PC-3 (cell line): ENCODE data around the gene C1orf52. TPM values are rescaled to one million over a fixed set of nuclear protein-coding genes. Genes with fewer than 3 reads are reported as not detected.

Experiments used
- ATAC-seq: fragments of 200-7000 bp; cut with Tn5 transposase; 2 replicates; pipeline ENCODE4 v1.9.1; 2020; ENCODE audit warnings: mild to moderate bottlenecking, moderate library complexity
- BruUV-seq: library from RNA; stranded (reverse); fragments of 400-500 nt; replicated peaks from 2 replicates; lab custom pipeline; 2021; lab: Mats Ljungman, UMichigan
- CTCF ChIA-PET: fragments of 300-600 bp; sonication (Branson Sonifier 250); formaldehyde crosslinking; loops from one replicate; lab custom pipeline; 2022; ENCODE audit warnings: antibody characterized with exemption; lab: Charles Lee
- POLR2A ChIA-PET: fragments of 300-600 bp; sonication (Branson Sonifier 250); formaldehyde crosslinking; loops from one replicate; lab custom pipeline; 2022; ENCODE audit warnings: antibody characterized with exemption; ENCODE audit not compliant: unreplicated experiment; lab: Charles Lee
- DNase-seq: peaks from one replicate; pipeline ENCODE4 v3.0.0-alpha.2; 2015
- H2AFZ ChIP-seq: fragments of 300-600 bp; sonication (generic); 2 replicates; pipeline ENCODE4 v1.6.0; 2016; ENCODE audit warnings: antibody characterized with exemption, low read length
- H3F3A ChIP-seq: fragments of 300-600 bp; sonication (generic); one replicate; pipeline ENCODE4 v1.6.0; 2017; ENCODE audit warnings: antibody characterized with exemption, low read length, control low read depth, mild to moderate bottlenecking; ENCODE audit not compliant: unreplicated experiment
- H3K27ac ChIP-seq: fragments of 300-600 bp; sonication (generic); 2 replicates; pipeline ENCODE4 v1.5.1; 2016; ENCODE audit warnings: mild to moderate bottlenecking, low read length
- H3K27me3 ChIP-seq: fragments of 300-600 bp; sonication (generic); 2 replicates; pipeline ENCODE4 v1.6.1; 2016; ENCODE audit warnings: low read length, mixed read lengths
- H3K36me3 ChIP-seq: fragments of 300-600 bp; sonication (generic); 2 replicates; pipeline ENCODE4 v1.6.1; 2016; ENCODE audit warnings: low read depth, mixed run types, low read length, mixed read lengths
- H3K4me1 ChIP-seq: fragments of 300-600 bp; sonication (generic); 2 replicates; pipeline ENCODE4 v1.5.1; 2016; ENCODE audit warnings: low read length; ENCODE audit not compliant: insufficient read depth
- H3K4me2 ChIP-seq: fragments of 300-600 bp; sonication (generic); 2 replicates; pipeline ENCODE4 v1.6.0; 2016; ENCODE audit warnings: low read length
- H3K4me3 ChIP-seq: fragments of 300-600 bp; sonication (generic); 2 replicates; pipeline ENCODE4 v1.5.1; 2016; ENCODE audit warnings: mild to moderate bottlenecking, low read length, mixed read lengths
- H3K79me2 ChIP-seq: fragments of 300-600 bp; sonication (generic); 2 replicates; pipeline ENCODE4 v1.6.1; 2017; ENCODE audit warnings: low read length, mixed read lengths
- H3K9ac ChIP-seq: fragments of 300-600 bp; sonication (generic); 2 replicates; pipeline ENCODE4 v1.6.0; 2016; ENCODE audit warnings: mild to moderate bottlenecking, low read length
- H3K9me2 ChIP-seq: fragments of 300-600 bp; sonication (generic); replicated peaks from 2 replicates; pipeline ENCODE4 v1.6.1; 2016; ENCODE audit warnings: mixed run types, low read length, mixed read lengths
- H3K9me3 ChIP-seq: fragments of 300-600 bp; sonication (generic); 2 replicates; pipeline ENCODE4 v1.6.1; 2016; ENCODE audit warnings: low read length, mixed read lengths
- H4K20me1 ChIP-seq: fragments of 300-600 bp; sonication (generic); 2 replicates; pipeline ENCODE4 v1.6.1; 2016; ENCODE audit warnings: low read length, mixed read lengths
- CTCF ChIP-seq: fragments of 300-600 bp; sonication (generic); conservative IDR thresholded peaks from 2 replicates; pipeline ENCODE4 v1.5.1; 2017; ENCODE audit warnings: antibody characterized with exemption, low read depth, mild to moderate bottlenecking, low read length
- EZH2 ChIP-seq: fragments of 300-600 bp; sonication (generic); IDR thresholded peaks from one replicate; pipeline ENCODE4 v1.6.1; 2017; ENCODE audit warnings: antibody characterized with exemption, mild to moderate bottlenecking, low read length; ENCODE audit not compliant: unreplicated experiment
- EZH2phosphoT487 ChIP-seq: fragments of 300-600 bp; sonication (generic); IDR thresholded peaks from 2 replicates; pipeline ENCODE4 v1.6.1; 2018; ENCODE audit warnings: mild to moderate bottlenecking, antibody characterized with exemption, low read length, borderline replicate concordance
- intact Hi-C: fragments of 100-400 bp; cut with micrococcal nuclease; formaldehyde crosslinking; loops from 2 replicates; pipeline ENCODE4 v1.9.0; 2023
- total RNA-seq: library from RNA; depleted of rRNA; stranded (reverse); fragments of >200 nt; gene quantifications from 2 replicates; pipeline ENCODE4 v1.2.3, GENCODE V29; 2014

Gene C1orf52
- total RNA-seq, 1 experiment from 2014 or later = 59.9 TPM

DNA sequence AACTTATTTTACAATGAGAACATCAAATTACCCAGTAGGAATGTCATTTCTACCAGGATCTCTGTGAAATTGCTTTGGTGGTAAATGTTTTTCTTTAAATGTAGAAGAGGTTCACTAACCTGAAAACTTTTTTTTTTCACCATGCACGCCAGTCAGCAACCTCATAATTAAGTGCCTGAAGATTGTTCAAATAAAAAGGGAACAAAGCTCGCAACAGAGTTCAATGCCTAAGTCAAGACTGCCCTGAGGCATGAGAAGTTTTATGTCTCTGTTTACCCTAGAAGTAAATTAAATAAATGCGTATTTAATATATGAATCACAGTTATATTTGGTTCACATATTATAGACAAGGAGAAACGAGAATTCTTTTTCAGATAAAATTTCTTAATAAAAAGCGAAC lies 44.8 kb downstream of the C1orf52 start:
- ChIA-PET POLR2A (interaction anchor here (0.6 kb wide), 1 partner anchor 44 kb away, joined by 6 read pairs; no protein-coding TSS in a partner anchor), CTCF (interaction anchor here (1.0 kb wide), 1 partner anchor 10 kb away, joined by 4 read pairs; no protein-coding TSS in a partner anchor)
- H3F3A ChIP-seq = no peaks in the 10 kb centered on the region
- peak overlapping the region; percentile 55 for H3K27ac ChIP-seq
- no peaks in the 10 kb centered on the region for H3K27me3 ChIP-seq
- intact Hi-C loops = loop anchor here (1.0 kb wide), 1 partner anchor 11 kb away; no protein-coding TSS in a partner anchor
- H4K20me1 ChIP-seq = no peaks in the 10 kb centered on the region
- H3K36me3 ChIP-seq = no peaks in the 10 kb centered on the region
- 0 out of 2 replicates have a peak, but pooled peaks cover 3% of the 10 kb centered on the region for H3K9me2 ChIP-seq
- peak overlapping the region; percentile 56 for H3K4me3 ChIP-seq
- peak overlapping the region; percentile 14; the same call in 1 of the 2 replicates for H3K9ac ChIP-seq
- no peaks in the 10 kb centered on the region for H3K79me2 ChIP-seq
- BruUV-seq = no TSS peak
- peaks cover 19% of the 10 kb centered on the region for H3K4me1 ChIP-seq
- TF ChIP-seq EZH2 (no peak), EZH2phosphoT487 (no peak)
- no peaks in the 10 kb centered on the region for H3K9me3 ChIP-seq
- H3K4me2 ChIP-seq = peak overlapping the region; percentile 75
- peak; percentile 92 for ATAC-seq
- H2AFZ ChIP-seq = peak overlapping the region; percentile 65
- peak; percentile 79 for DNase-seq

DNA sequence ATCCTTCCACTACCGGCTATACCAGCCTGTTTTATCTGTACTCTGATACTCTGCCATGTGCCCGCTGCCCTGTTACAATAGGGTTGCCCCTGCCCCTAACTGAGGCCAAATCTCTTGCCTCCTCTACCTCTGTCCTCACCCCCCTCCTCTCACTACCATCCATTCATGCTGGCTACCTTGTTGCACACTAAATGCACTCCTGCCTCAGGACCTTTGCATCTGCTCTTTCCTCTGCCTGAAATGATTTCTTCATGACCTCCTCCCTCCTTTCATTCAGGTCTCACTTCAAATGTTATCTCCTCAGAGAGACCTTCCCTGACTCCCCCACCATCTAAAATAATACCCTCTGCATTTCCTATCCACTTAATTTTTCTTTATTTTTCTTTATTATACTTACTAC lies 51.0 kb downstream of the C1orf52 start:
- ATAC-seq = no peak
- H3K9ac ChIP-seq = no peak overlapping the region

DNA sequence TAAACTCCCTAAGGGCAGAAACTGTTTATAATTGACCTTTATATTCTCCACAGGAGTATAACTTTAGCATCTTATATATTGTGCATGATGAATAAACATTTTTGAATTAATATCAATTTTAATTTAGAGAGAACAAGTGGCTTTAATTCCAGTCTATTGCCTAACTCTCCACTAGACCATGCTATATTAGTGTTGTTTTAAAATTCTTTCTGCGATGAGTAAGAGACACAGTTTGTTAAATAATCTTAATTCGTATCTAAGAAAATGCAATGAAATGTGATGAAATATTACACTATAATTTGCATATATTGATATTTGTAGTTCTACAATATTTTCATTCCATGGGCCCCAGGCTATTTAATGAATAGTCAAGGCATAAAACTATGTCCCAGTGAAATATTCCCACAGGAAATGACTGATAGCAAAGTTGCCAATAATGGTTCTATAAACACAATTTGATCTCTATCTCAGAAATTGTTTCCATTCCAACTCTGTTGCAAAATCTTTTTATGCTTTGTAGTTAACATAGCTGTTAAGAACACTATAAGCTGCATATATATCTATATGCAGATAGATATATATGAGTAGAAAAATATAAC lies 55.8 kb downstream of the C1orf52 start:
- Histone ChIP-seq H3K9me2 (no peaks in the 10 kb centered on the region), H3K27ac (0 out of 2 replicates have a peak overlapping the region, but pooled peaks have one; percentile 12), H3F3A (no peaks in the 10 kb centered on the region), H4K20me1 (0 out of 2 replicates have a peak, but pooled peaks cover 6% of the 10 kb centered on the region), H2AFZ (no peak overlapping the region), H3K36me3 (no peaks in the 10 kb centered on the region), H3K9me3 (no peaks in the 10 kb centered on the region), H3K79me2 (peaks cover 19% of the 10 kb centered on the region), H3K4me3 (no peak overlapping the region), H3K4me2 (peak overlapping the region; percentile 80), H3K9ac (no peak overlapping the region), H3K27me3 (no peaks in the 10 kb centered on the region), H3K4me1 (peaks cover 36% of the 10 kb centered on the region)
- ChIA-PET CTCF (no interaction called here), POLR2A (no interaction called here)
- TF ChIP-seq EZH2 (no peak), CTCF (no peak), EZH2phosphoT487 (no peak)
- no TSS peak for BruUV-seq
- peak; percentile 81 for DNase-seq
- ATAC-seq = no peak
- intact Hi-C loops = loop anchor here (1.0 to 5.0 kb wide), 5 partner anchors 11 to 96 kb away; partner anchors contain the start of gene C1orf52

More for the DNA sequence above, 51.0 kb downstream of the C1orf52 start:
- H3K4me1 ChIP-seq = peaks cover 15% of the 10 kb centered on the region
- no TSS peak for BruUV-seq
- intact Hi-C loops = no loop called here
- DNase-seq = no peak
- CTCF ChIA-PET = no interaction called here
- H3K9me2 ChIP-seq = no peaks in the 10 kb centered on the region
- H3K79me2 ChIP-seq = no peaks in the 10 kb centered on the region
- no peak overlapping the region for H3K27ac ChIP-seq
- H3F3A ChIP-seq = no peaks in the 10 kb centered on the region
- POLR2A ChIA-PET = no interaction called here
- H4K20me1 ChIP-seq = no peaks in the 10 kb centered on the region
- no peak for TF ChIP-seq CTCF
- no peak for TF ChIP-seq EZH2phosphoT487
- no peak for TF ChIP-seq EZH2
- no peaks in the 10 kb centered on the region for H3K36me3 ChIP-seq
- H3K9me3 ChIP-seq = no peaks in the 10 kb centered on the region
- H3K27me3 ChIP-seq = no peaks in the 10 kb centered on the region
- no peak overlapping the region for H3K4me2 ChIP-seq
- no peak overlapping the region for H3K4me3 ChIP-seq
- H2AFZ ChIP-seq = no peak overlapping the region
